Measurements from ENCODE around the gene SMAD3.

SMAD3 gene

GRCh38 chr15:67183443-67184169, 118.2 kb downstream of the SMAD3 start:
- peaks cover 23% of the 10 kb centered on the region for H3K36me3 ChIP-seq (ENCODE audit: control insufficient read depth, insufficient read depth, low read length)

GRCh38 chr15:67184208-67184925, 119.0 kb downstream of the SMAD3 start:
- Histone ChIP-seq H3K9ac (ENCODE audit: low read depth, low read length) (no peak overlapping the region), H3K27ac (ENCODE audit: low read depth, low read length) (no peak overlapping the region), H3K27me3 (ENCODE audit: control insufficient read depth, insufficient read depth, low read length) (no peaks in the 10 kb centered on the region), H3K9me3 (ENCODE audit: control insufficient read depth, insufficient read depth, low read length) (no peaks in the 10 kb centered on the region), H3K4me1 (ENCODE audit: control insufficient read depth, insufficient read depth, low read length) (no peaks in the 10 kb centered on the region), H3K4me3 (ENCODE audit: low read depth, low read length) (no peak overlapping the region), H3K36me3 (ENCODE audit: control insufficient read depth, insufficient read depth, low read length) (peaks cover 30% of the 10 kb centered on the region)

More at GRCh38 chr15:67183443-67184169, 118.2 kb downstream of the SMAD3 start:
- Histone ChIP-seq H3K27ac (ENCODE audit: low read depth, low read length) (no peak overlapping the region), H3K4me1 (ENCODE audit: control insufficient read depth, insufficient read depth, low read length) (no peaks in the 10 kb centered on the region), H3K4me3 (ENCODE audit: low read depth, low read length) (no peak overlapping the region), H3K27me3 (ENCODE audit: control insufficient read depth, insufficient read depth, low read length) (no peaks in the 10 kb centered on the region), H3K9me3 (ENCODE audit: control insufficient read depth, insufficient read depth, low read length) (no peaks in the 10 kb centered on the region), H3K9ac (ENCODE audit: low read depth, low read length) (no peak overlapping the region)

GRCh38 chr15:67185051-67185450, 119.6 kb downstream of the SMAD3 start:
- no peaks in the 10 kb centered on the region for H3K4me1 ChIP-seq (ENCODE audit: control insufficient read depth, insufficient read depth, low read length)

GRCh38 chr15:67185621-67186225, 120.3 kb downstream of the SMAD3 start:
- H3K4me3 ChIP-seq (ENCODE audit: low read depth, low read length) = no peak overlapping the region
- no peak overlapping the region for H3K27ac ChIP-seq (ENCODE audit: low read depth, low read length)
- no peaks in the 10 kb centered on the region for H3K9me3 ChIP-seq (ENCODE audit: control insufficient read depth, insufficient read depth, low read length)
- no peak overlapping the region for H3K9ac ChIP-seq (ENCODE audit: low read depth, low read length)
- H3K36me3 ChIP-seq (ENCODE audit: control insufficient read depth, insufficient read depth, low read length) = peaks cover 42% of the 10 kb centered on the region
- no peaks in the 10 kb centered on the region for H3K27me3 ChIP-seq (ENCODE audit: control insufficient read depth, insufficient read depth, low read length)
- no peaks in the 10 kb centered on the region for H3K4me1 ChIP-seq (ENCODE audit: control insufficient read depth, insufficient read depth, low read length)

More at GRCh38 chr15:67185051-67185450, 119.6 kb downstream of the SMAD3 start:
- no peaks in the 10 kb centered on the region for H3K27me3 ChIP-seq (ENCODE audit: control insufficient read depth, insufficient read depth, low read length)
- H3K9me3 ChIP-seq (ENCODE audit: control insufficient read depth, insufficient read depth, low read length) = no peaks in the 10 kb centered on the region
- no peak overlapping the region for H3K4me3 ChIP-seq (ENCODE audit: low read depth, low read length)
- H3K9ac ChIP-seq (ENCODE audit: low read depth, low read length) = no peak overlapping the region
- no peak overlapping the region for H3K27ac ChIP-seq (ENCODE audit: low read depth, low read length)
- H3K36me3 ChIP-seq (ENCODE audit: control insufficient read depth, insufficient read depth, low read length) = peaks cover 35% of the 10 kb centered on the region

- H3K27me3 ChIP-seq (ENCODE audit: control insufficient read depth, insufficient read depth, low read length) = no peaks in the 10 kb centered on the region
- H3K36me3 ChIP-seq (ENCODE audit: control insufficient read depth, insufficient read depth, low read length) = peaks cover 45% of the 10 kb centered on the region
- no peak overlapping the region for H3K4me3 ChIP-seq (ENCODE audit: low read depth, low read length)
- H3K9ac ChIP-seq (ENCODE audit: low read depth, low read length) = no peak overlapping the region
- H3K27ac ChIP-seq (ENCODE audit: low read depth, low read length) = no peak overlapping the region
- no peaks in the 10 kb centered on the region for H3K9me3 ChIP-seq (ENCODE audit: control insufficient read depth, insufficient read depth, low read length)
- H3K4me1 ChIP-seq (ENCODE audit: control insufficient read depth, insufficient read depth, low read length) = no peaks in the 10 kb centered on the region
Measured at GRCh38 chr15:67186226-67186649, 120.8 kb downstream of the SMAD3 start.

GRCh38 chr15:67186688-67187087, 121.3 kb downstream of the SMAD3 start:
- Histone ChIP-seq H3K4me1 (ENCODE audit: control insufficient read depth, insufficient read depth, low read length) (no peaks in the 10 kb centered on the region), H3K27ac (ENCODE audit: low read depth, low read length) (no peak overlapping the region), H3K27me3 (ENCODE audit: control insufficient read depth, insufficient read depth, low read length) (no peaks in the 10 kb centered on the region), H3K4me3 (ENCODE audit: low read depth, low read length) (no peak overlapping the region), H3K9me3 (ENCODE audit: control insufficient read depth, insufficient read depth, low read length) (no peaks in the 10 kb centered on the region), H3K9ac (ENCODE audit: low read depth, low read length) (no peak overlapping the region), H3K36me3 (ENCODE audit: control insufficient read depth, insufficient read depth, low read length) (peaks cover 49% of the 10 kb centered on the region)

GRCh38 chr15:67187351-67187854, 122.0 kb downstream of the SMAD3 start:
- peaks cover 55% of the 10 kb centered on the region for H3K36me3 ChIP-seq (ENCODE audit: control insufficient read depth, insufficient read depth, low read length)
- no peaks in the 10 kb centered on the region for H3K27me3 ChIP-seq (ENCODE audit: control insufficient read depth, insufficient read depth, low read length)
- H3K4me3 ChIP-seq (ENCODE audit: low read depth, low read length) = no peak overlapping the region
- no peaks in the 10 kb centered on the region for H3K4me1 ChIP-seq (ENCODE audit: control insufficient read depth, insufficient read depth, low read length)
- H3K27ac ChIP-seq (ENCODE audit: low read depth, low read length) = no peak overlapping the region
- no peaks in the 10 kb centered on the region for H3K9me3 ChIP-seq (ENCODE audit: control insufficient read depth, insufficient read depth, low read length)
- no peak overlapping the region for H3K9ac ChIP-seq (ENCODE audit: low read depth, low read length)

GRCh38 chr15:67188551-67189218, 123.3 kb downstream of the SMAD3 start:
- Histone ChIP-seq H3K9me3 (ENCODE audit: control insufficient read depth, insufficient read depth, low read length) (no peaks in the 10 kb centered on the region), H3K9ac (ENCODE audit: low read depth, low read length) (no peak overlapping the region), H3K4me3 (ENCODE audit: low read depth, low read length) (no peak overlapping the region), H3K4me1 (ENCODE audit: control insufficient read depth, insufficient read depth, low read length) (no peaks in the 10 kb centered on the region), H3K27ac (ENCODE audit: low read depth, low read length) (no peak overlapping the region), H3K36me3 (ENCODE audit: control insufficient read depth, insufficient read depth, low read length) (peaks cover 55% of the 10 kb centered on the region), H3K27me3 (ENCODE audit: control insufficient read depth, insufficient read depth, low read length) (no peaks in the 10 kb centered on the region)

GRCh38 chr15:67189326-67190051, 124.1 kb downstream of the SMAD3 start:
- no peaks in the 10 kb centered on the region for H3K4me1 ChIP-seq (ENCODE audit: control insufficient read depth, insufficient read depth, low read length)
- no peak overlapping the region for H3K4me3 ChIP-seq (ENCODE audit: low read depth, low read length)
- H3K27ac ChIP-seq (ENCODE audit: low read depth, low read length) = no peak overlapping the region
- no peaks in the 10 kb centered on the region for H3K27me3 ChIP-seq (ENCODE audit: control insufficient read depth, insufficient read depth, low read length)
- H3K36me3 ChIP-seq (ENCODE audit: control insufficient read depth, insufficient read depth, low read length) = peaks cover 59% of the 10 kb centered on the region
- no peak overlapping the region for H3K9ac ChIP-seq (ENCODE audit: low read depth, low read length)
- no peaks in the 10 kb centered on the region for H3K9me3 ChIP-seq (ENCODE audit: control insufficient read depth, insufficient read depth, low read length)

GRCh38 chr15:67190326-67190725, 124.9 kb downstream of the SMAD3 start:
- peaks cover 55% of the 10 kb centered on the region for H3K36me3 ChIP-seq (ENCODE audit: control insufficient read depth, insufficient read depth, low read length)
- H3K27ac ChIP-seq (ENCODE audit: low read depth, low read length) = no peak overlapping the region
- H3K9ac ChIP-seq (ENCODE audit: low read depth, low read length) = no peak overlapping the region
- H3K27me3 ChIP-seq (ENCODE audit: control insufficient read depth, insufficient read depth, low read length) = no peaks in the 10 kb centered on the region
- no peaks in the 10 kb centered on the region for H3K4me1 ChIP-seq (ENCODE audit: control insufficient read depth, insufficient read depth, low read length)
- H3K4me3 ChIP-seq (ENCODE audit: low read depth, low read length) = no peak overlapping the region
- no peaks in the 10 kb centered on the region for H3K9me3 ChIP-seq (ENCODE audit: control insufficient read depth, insufficient read depth, low read length)

Data from HUES48 (cell line).